GM03348 (cell line): ENCODE results near the gene DISP3.

Source experiments
- DNase-seq: peaks from one replicate; pipeline ENCODE4 v3.0.0; 2012; ENCODE audit warnings: low spot score

DISP3 gene

DNA sequence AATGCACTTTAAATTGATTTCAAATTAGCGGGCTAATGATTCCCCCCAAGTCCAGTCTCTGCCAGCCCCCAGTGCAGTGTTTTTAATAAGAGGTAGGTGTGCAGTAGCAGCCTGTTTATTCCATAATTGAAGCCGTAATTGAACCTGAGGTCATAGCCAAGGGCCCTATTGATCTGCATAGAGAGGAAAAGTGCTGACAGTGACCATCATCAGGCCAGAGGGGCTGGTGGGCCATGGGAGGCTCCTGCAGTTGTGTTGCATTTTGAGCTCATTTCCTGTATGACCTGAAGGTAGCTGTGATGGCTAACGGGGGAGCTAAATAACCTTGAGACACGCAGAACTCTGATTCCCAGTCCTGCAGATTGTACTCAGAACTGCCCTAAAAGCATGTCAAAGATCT is 67.5 kb downstream of the DISP3 start:
- no peak for DNase-seq

DNA sequence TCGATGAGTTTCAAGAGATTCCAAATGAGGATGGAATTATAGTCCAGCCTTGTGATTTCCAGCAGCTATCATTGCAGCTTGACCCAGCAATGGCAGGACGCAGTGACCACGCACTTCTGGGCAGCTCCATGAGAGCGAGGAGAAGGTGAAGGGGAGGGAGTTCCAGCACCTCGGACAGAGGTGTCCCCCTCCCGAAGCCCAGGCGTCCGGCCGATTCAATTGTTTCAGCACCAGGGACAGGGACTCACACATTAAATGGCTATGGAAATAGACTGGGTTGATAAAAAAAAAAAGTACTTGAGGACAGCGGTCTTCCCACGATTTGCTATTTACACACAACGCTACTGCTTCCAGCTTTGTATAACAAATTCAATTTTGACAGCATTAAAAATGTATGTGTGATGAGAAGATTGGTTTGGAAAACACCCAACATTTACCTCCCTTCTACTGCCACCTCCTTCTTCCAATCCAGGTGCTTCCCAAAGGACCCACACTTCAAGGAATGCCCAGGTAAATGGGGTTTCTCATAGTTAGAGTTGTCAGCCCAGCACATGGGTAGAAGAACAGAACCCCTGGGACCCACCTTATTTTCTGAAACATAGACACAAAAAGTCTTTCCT is 71.8 kb downstream of the DISP3 start:
- DNase-seq = peak; percentile 84

DNA sequence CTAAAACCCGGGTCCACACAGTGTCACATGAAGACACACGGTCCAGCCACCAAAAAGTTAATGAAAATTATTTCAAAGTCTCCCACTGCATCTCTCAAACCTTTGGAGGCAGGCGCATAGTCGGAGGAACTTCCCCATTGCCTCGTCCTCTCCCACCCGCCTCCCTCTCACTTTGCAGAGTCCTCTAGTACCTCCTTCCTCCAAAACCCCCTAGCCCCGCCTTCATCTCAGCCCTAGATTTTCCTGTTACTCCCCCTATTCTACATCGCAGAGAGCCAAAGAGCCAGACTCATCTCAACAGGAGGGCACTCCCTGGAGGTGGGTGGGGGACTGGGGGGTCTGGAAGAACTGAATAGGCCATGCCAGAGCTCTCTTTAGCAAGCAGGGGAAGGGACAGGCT is 79.3 kb downstream of the DISP3 start:
- DNase-seq = no peak

DNA sequence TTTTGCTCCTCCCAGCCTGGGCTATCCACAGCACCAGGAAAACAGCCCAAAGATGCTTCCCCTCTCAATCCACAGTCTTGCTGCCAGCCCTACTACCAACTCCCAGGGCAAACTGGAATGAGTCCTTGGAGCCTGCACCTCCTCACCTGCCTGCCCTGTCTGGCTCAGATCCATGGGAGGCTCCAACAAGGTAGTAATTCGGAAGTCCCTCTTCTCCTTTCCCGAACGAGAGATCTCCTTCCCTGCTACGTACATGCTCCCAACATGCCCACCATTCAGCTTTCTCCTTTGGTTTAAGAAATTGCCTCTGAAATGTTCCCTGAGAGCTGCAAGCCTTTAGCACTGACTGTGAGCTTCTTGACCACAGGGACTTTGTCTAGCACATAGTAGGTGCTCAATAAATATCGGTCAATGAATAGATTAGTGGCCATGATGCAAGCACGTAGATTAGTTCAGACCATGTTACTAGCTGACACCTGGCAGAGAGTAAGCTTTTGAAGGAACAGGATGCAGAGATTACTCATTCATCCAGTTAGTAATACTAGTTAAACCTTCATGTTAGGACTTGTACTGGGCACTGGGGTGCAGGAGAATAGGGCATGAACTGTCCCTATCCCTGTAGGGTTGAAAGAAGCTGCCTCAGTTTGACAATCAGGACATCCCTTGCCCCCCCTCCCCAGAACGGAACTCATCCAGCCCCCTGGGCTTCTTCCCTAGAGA is 80.1 kb downstream of the DISP3 start:
- no peak for DNase-seq

DNA sequence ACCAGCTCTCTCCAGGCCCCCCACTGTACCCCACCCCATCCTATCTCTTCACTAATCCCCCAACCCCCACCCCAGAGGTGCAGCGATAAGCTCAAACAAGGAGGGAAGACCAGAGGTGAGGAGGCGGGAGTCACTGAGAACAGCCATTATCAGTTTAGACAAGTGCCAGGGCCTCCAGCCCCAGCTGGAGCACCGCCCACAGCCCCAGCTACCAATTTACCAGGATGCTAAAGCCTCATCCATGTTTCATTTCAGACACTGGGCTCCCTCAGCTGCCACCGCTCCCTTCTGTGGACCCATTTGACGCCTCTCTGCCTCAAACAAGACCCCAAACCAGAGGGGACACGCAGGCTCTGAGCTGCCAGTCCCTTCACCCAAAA is 80.6 kb downstream of the DISP3 start:
- no peak for DNase-seq

DNA sequence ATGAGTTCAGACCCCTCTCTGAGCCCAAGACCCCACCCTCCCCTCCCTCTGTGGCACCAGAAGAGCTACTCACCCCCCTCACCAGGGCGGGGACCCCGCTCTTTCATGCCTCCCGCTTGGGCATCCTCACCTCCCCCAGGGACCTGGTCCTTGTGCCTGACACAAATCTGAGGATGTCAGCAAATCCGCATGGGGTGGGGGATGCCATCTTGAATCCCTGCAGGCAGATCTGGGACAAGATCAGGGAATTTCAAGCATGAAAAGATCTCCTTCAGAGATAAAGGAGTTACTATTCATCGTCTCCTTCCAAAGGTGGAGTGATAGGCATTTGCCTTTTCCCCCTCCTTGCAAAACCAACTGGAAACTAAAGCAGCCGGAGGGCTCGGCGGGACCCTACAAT is 81.1 kb downstream of the DISP3 start:
- no peak for DNase-seq

DNA sequence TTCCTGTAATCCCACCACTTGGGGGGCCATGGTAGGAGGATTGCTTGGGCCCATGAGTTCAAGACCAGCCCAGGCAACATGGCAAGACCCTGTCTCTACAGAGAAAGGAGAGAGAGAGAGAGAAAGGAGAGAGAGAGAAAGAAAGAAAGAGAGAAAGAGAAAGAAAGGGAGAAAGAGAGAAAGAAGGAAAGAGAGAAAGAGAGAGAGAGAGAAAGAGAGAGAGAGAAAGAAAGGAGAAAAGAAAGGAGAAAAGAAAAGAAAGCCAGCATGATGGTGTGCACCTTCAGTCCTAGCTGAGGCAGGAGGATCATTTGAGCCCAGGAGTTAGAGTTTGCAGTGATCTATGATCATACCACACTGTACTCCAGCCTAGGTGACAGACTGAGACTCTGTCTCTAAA is 82.8 kb downstream of the DISP3 start:
- no peak for DNase-seq

DNA sequence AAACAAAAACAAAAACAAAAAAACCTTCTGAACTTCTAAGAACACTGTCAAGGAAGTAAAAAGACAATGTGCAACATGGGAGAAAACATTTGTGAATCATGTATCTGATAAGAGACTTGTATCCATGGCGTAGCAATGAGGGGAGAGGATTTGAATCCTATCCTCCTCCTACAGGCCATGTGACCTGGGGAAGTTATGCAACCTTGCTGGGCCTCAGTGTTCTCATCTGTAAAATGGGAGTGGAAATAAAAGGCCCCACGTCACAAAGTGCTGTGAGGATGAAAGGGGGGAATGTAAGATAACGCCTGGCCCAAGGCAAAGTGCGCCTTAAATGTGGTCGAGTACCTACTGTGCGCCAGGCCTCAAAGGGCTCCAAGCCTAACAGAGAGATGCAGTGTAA is 83.7 kb downstream of the DISP3 start:
- no peak for DNase-seq

DNA sequence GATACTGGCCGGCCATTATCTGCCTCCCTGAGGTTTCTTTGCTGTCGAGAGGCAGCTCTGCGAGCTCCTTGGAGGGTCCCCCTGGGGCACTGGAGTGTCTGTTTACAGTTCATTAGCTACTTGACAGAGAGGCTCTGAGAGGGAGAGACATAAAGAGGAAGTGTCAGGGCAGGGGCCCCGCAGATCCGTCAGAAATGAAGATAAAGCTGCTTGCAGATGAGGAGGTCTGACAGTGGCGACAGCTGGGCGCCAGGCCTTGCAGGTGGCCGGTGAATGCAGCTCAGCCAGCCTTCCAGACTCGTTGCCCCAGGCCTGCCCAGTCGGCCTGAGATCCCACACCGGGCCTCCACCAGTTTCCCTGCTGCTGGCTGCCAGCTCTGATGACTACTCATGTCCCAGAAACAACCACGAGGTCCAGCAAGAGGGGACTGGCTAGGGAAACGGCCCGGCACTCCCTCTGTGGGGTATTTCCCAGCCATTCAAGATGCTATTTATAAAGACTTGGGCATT is 84.7 kb downstream of the DISP3 start:
- no peak for DNase-seq

DNA sequence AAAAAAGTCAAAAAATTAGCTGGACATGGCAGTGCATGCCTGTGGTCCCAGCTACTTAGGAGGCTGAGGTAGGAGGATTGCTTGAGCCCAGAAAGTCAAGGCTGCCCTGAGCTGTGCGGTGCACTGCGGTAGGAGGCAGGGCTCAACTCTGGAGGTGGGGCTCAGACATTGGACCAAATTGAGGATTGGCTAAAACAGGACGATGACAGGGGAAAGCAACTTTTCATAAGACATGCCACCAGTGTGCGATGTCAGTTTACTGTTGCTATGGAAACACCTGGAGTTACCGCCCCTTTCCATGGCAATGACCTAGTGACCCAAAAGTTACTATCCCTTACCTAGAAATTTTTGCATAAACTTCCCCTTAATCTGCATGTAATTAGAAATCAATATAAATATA is 85.3 kb downstream of the DISP3 start:
- DNase-seq = no peak

DNA sequence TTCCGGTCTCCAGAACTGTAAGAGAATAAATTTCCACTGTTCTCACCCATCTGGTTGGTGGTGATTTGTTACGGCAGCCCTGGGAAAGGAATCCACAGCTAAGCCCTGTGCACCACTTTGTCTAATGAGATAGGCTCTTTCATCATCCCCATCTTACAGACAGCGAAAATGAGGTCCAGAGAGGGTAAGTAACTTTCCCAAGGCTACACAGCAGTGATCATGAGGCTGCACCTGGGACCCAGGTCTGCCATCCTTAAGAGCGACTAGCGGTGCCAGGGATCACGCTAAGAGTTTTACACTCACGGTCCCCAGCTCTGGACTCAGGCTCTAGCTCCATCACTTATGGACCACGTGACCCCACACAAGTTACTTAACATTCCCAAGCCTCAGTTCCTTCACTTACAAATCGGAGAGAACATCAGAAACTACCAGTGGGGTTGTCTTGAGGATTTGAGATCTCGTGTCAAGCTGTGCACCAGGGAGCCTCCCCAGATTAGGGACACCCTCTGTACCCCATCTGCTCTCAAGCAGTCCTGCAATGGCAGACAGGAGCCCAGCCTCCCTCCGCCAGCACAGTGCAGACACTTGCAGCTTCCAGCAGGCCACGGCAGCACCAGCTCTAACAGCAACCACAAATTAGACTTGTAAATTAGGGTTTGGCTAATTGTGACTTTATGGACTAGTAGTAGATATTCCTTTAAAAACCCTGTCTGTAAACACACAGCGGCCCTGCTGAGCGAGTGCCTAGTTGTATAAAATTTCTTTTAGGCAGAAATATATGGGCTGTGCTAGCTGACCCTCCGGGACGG is 87.3 kb downstream of the DISP3 start:
- DNase-seq = no peak

DNA sequence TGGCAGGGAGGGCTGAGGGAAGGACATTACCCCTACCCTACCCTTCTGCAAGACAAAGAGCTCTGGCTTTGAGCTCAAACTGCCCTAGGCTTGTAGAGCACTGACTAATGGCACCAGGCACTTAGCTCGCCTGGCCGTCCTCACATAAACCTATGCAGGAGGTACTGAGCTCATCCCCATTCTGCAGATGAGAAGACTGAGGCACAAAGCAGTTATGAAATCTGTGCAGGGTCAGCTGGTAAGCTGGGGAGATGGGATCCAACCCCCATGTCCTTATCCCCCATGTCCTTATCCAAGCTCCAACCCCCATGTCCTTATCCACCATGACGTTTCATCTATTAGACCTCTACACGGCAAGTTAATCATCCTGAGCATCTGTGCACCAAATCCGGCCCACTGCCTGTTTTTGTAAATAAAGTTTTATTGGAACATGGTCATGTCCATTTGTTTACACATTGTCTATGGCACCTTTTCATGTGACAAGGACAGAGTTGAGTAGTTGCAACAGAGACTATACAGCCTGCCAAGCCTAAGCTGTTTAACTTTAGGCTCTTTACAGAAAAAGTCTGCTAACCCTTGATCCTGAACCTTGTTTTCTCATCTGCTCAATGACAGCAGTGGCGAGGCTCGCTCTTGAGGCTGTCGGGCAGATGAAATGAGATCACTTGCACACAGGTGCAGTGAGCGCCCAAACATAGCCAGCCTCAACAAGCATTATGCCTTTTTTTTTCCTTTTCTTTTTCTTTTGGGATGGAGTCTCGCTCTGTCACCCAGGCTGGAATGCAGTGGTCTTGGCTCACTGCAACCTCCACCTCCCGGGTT is 88.5 kb downstream of the DISP3 start:
- DNase-seq = no peak

DNA sequence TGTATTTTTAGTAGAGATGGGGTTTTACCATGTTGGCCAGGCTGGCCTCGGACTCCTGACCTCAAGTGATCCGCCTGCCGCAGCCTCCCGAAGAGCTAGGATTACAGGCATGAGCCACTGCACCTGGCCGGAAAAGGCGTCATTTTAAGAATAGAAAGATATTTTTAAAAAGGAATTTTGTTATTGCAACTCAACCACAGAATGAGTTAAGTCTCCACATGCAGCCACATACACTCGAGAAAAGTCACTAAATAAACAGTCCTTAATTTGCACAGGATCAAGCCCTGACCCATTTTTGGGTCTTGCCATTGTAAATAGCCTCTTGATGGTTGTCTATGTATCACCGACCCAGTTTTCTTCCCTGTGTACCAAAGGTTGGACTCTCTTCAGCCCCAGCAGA is 89.7 kb downstream of the DISP3 start:
- DNase-seq = no peak

DNA sequence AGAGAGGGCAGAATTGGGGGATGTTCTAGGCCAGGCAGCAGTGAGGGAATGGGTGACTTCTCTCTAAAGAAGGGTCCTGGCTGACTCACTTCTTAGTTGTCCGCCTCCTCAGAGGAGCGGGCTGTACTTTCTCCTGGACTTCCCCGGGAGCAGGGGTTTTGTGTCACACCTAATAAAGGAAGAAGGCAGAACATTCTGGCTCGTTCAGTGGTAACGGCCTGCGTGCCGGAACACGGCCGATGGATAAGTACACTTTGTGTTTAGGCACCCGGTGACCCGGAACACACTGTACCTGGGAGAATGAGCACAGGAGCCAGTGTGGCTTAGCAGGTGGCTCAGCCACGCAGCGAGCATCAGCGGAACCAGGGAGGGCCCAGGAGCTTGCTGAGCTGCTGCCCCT is 90.6 kb downstream of the DISP3 start:
- DNase-seq = no peak

DNA sequence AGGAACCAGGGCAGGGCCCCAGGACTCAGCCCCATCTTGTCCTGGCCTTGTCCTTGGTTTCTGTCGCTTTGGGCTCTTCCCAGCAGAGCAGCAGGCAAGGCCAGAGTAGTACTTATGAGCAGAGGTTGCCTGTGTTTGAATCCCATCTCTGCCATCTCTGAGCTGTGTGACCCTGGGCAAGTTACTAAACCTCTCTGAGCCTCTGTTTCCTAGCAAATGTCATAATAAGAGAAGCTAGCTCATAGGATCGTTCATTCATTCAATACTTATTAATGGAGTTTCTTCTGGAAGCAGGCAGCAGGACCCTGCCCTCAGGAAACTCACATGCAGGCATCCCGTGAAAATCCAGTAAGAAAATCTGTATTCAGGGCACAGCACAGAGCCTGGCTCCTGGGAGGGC is 91.0 kb downstream of the DISP3 start:
- DNase-seq = no peak

DNA sequence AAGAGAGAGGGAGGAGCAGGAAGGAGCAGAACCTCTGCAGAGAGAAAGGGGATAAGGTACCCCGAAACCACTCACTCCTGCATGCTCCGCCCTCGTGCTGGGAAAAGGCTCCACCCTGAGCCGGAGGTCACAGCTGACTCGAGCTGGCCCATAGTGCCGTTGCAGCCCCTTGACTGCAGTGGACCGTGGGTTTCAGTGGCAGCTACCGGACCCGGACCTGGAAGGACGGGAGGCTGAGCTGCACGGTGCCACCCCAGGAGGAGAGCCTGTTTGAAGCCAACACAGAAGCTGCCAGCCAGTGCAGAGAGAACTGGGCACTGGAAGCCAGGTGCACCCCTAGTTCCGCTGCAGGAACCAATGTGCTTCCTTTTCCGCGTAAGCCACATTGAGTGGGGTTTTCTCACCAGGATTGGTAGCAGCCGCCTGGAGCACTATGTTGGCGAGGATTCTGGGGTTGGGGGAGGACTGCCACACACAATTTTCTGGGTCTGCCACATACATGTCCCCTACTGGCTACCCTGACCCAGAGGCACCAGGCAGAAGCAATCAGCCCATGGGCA is 91.9 kb downstream of the DISP3 start:
- no peak for DNase-seq

DNA sequence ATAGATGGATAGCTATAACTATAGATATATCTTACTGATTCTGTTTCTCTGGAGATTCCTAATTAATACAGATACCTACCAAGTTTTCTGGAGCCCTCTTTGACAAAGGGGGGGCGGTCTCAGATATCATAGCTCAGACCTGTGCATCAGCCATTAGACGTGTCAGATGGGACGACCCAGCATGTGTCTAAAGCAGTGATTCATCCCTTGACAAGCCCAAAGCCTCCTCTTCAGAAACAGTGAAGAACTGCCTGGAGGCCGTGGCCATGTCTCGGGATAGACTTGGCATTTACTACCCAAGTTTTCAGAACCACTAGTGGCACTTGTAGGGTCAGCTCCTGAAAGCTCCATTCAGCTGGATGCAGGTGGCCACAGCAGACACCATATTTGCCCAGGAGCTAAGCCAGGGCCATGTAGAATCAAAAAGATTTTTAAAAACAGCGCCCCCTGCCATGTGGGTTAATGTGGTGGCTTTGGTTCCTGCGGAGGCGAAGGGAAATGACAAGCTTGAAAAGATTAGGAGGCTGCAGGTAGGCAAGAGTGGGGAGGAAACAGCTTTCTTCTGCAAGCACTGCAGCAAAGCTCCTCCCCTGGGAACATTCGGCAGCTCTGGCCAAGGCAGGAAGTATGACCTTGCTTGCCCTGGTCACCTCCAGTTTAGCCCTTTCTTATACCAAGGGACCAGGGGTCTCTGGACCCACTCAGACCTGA is 93.1 kb downstream of the DISP3 start:
- no peak for DNase-seq

DNA sequence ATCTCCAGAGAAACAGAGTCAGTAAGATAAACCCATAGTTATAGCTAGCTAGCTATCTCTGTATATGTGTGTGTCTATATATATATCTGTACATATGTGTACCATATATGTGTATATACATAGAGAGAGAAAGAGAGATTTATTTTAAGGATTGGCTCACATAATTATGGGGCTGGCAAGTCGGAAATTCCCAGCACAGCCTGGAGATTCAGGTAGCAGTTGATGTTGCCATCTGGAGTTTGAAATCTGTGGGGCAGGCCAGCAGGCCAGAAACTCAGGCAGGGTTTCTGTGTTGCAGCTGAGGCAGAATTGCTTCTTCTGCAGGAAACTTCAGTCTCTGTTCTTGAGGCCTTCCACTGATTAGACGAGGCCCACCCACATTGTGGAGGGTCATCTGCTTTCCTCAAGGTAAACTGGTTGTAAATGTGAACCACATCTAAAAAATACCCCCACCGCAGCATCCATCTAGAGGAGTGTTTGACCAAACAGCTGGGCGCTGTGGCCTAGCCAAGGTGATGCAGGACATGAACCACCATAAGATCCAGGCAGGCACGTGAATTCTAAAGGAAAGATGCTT is 94.2 kb downstream of the DISP3 start:
- no peak for DNase-seq

DNA sequence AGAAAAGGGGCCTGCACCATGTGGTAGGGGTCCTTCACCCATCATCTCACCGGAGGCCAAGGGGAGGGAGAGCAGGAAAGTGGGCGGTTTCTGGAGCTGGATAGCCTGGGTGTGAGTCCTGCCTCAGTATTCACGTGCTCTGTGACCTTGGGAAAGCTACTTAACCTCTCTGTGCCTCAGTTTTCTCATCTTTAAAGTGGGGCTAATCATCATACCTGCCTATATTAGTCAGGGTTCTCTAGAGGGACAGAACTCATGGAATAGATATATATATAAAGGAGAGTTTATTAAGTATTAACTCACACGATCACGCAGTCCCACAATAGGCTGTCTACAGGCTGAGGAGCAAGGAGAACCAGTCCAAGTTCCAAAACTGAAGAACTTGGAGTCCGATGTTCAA is 96.6 kb downstream of the DISP3 start:
- DNase-seq = no peak

DNA sequence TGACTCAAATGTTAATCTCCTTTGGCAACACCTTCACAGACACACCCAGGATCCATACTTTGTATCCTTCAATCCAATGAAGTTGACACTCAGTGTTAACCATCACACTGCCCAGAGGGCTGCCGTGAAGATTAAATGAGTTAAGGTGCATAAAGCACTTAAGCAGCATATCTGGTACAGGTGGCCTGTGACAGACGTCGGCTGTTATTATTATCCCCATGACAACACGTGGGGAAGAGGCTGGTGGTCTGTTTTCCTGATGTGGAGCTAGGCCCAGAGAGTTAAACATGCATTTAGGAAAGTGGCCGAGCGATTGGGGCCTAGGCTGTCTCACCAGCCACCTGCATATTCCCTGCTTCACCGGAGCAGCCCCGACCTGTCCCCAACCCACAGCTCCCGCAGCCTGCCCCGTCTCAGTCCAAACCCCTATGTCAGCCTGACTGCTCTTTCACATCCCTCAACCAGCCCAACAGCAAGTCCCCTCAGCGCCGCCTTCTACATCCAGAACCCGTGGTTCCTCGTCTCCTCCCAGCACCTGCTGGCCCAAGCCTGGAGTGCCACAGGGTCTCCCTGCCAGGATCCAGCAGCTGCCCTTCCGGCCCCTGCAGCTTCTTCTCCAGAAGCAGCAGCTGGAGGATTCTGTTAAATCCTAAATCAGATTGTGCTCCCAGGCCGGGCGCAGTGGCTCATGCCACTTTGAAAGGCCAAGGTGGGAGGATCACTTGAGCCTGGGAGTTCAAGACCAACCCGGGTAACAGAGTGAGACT is 97.3 kb downstream of the DISP3 start:
- no peak for DNase-seq
